ENCODE measurements around the gene ERBB2.

DNA sequence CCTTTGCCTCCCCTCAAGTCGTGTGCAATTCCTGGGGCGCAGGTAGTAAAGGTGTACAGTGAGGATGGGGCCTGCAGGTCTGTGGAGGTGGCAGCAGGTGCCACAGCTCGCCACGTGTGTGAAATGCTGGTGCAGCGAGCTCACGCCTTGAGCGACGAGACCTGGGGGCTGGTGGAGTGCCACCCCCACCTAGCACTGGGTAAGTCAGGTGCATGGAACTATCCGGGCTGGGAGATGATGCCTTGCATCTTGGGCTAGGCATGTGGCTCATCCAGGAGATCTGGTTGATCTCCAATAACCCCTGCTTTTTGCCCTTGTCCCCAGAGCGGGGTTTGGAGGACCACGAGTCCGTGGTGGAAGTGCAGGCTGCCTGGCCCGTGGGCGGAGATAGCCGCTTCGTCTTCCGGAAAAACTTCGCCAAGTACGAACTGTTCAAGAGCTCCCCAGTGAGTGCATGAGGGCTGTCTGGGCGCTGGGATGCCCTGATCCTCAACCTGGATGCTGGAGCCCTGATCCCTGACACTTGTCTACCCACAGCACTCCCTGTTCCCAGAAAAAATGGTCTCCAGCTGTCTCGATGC is 43.1 kb downstream of the ERBB2 start:
- TF ChIP-seq, protein P1, sequence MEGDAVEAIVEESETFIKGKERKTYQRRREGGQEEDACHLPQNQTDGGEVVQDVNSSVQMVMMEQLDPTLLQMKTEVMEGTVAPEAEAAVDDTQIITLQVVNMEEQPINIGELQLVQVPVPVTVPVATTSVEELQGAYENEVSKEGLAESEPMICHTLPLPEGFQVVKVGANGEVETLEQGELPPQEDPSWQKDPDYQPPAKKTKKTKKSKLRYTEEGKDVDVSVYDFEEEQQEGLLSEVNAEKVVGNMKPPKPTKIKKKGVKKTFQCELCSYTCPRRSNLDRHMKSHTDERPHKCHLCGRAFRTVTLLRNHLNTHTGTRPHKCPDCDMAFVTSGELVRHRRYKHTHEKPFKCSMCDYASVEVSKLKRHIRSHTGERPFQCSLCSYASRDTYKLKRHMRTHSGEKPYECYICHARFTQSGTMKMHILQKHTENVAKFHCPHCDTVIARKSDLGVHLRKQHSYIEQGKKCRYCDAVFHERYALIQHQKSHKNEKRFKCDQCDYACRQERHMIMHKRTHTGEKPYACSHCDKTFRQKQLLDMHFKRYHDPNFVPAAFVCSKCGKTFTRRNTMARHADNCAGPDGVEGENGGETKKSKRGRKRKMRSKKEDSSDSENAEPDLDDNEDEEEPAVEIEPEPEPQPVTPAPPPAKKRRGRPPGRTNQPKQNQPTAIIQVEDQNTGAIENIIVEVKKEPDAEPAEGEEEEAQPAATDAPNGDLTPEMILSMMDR (IDR thresholded peaks at IDR 0.05; ENCODE audit: low read depth, low read length): no peak
- no peak for TF ChIP-seq POLR2A (IDR thresholded peaks at IDR 0.05; ENCODE audit: extremely low read depth, insufficient read length)
